Esophagus squamous epithelium (tissue), 5 donors: ENCODE data around the gene DGKB. TPM values are rescaled to one million over a fixed set of nuclear protein-coding genes. Genes with fewer than 3 reads are reported as not detected.

ENCODE experiments used
- DNase-seq: peaks from one replicate; lab custom pipeline; 2025; lab: John Stamatoyannopoulos, UW
- H3K27ac ChIP-seq, 4 donors: fragments of 200-600 bp; sonication (generic); one replicate each; pipeline ENCODE4 v1.5.1; 2016 to 2019; ENCODE audit warnings: mild to moderate bottlenecking in 1 of 4
- H3K27me3 ChIP-seq, 4 donors: fragments of 200-600 bp; sonication (generic); 1 replicate in 3 of 4; 2 replicates in 1 of 4; pipeline versions ENCODE4 v1.5.1 to v1.6.0; 2017 to 2021; ENCODE audit warnings: antibody characterized with exemption in 1 of 4
- H3K36me3 ChIP-seq, 3 donors: fragments of 200-600 bp; sonication (generic); one replicate each; pipeline ENCODE4 v1.5.1; 2016 to 2019
- H3K4me1 ChIP-seq, 3 donors: fragments of 200-600 bp; sonication (generic); one replicate each; pipeline ENCODE4 v1.5.1; 2017 to 2019
- H3K4me3 ChIP-seq, 4 donors: fragments of 200-600 bp; sonication (generic); 1 replicate in 3 of 4; 2 replicates in 1 of 4; pipeline ENCODE4 v1.5.1; 2016 to 2019; ENCODE audit warnings: mild to moderate bottlenecking in 2 of 4, moderate library complexity in 1 of 4
- H3K9me3 ChIP-seq, 3 donors: fragments of 200-600 bp; sonication (generic); one replicate each; pipeline ENCODE4 v1.5.1; 2016 to 2019
- CTCF ChIP-seq, 6 experiments: fragments of 450-650 bp in 4 of 6; fragments of 200-600 bp in 2 of 6; sonication (generic) in 2 of 6; IDR thresholded peaks; one replicate each; pipeline ENCODE4 v1.5.1; 2016 to 2019; ENCODE audit warnings: antibody characterized with exemption in 6 of 6, mild to moderate bottlenecking in 4 of 6, moderate library complexity in 4 of 6
- POLR2A ChIP-seq, 4 donors: fragments of 450-650 bp; IDR thresholded peaks; one replicate each; pipeline ENCODE4 v1.6.1; 2017; ENCODE audit warnings: antibody characterized with exemption in 4 of 4, mild to moderate bottlenecking in 4 of 4, moderate library complexity in 3 of 4
- WGBS, 2 donors: methylation state at CpG; one replicate each; pipeline ENCODE4 v1.1.5; 2018; 5-methylcytosine and 5-hydroxymethylcytosine counted together
- intact Hi-C: fragments of 100-400 bp; cut with DNase I; formaldehyde crosslinking; loops from one replicate; pipeline ENCODE4 v1.15.0; 2022
- total RNA-seq, 4 donors: library from RNA; depleted of rRNA; stranded (reverse); fragments of >200 nt; gene quantifications; one replicate each; pipeline ENCODE4 v1.1.0, GENCODE V29; 2016
- donor health status: DM: yes; HTN: yes; CAD: no.

Gene DGKB
- total RNA-seq, 4 donors from 2014 or later = 0.09 to 1.1 (median 0.23) TPM; not detected in 1

GRCh38 chr7:14305233-14305866 lies 597.2 kb downstream of the DGKB start:
- TF ChIP-seq POLR2A (IDR thresholded peaks at IDR 0.05) (no peak), CTCF (IDR thresholded peaks at IDR 0.05) (no peak)
- intact Hi-C loops = no loop called here
- Histone ChIP-seq H3K9me3 (no peaks in the 10 kb centered on the region), H3K4me1 (no peaks in the 10 kb centered on the region), H3K27me3 (no peaks in the 10 kb centered on the region), H3K4me3 (no peak overlapping the region), H3K36me3 (no peaks in the 10 kb centered on the region), H3K27ac (no peak overlapping the region)
- no peak for DNase-seq
- 58 to 61% methylated on average over 4 of the region's 4 CpGs for WGBS, 2 donors

- no peak for TF ChIP-seq CTCF (IDR thresholded peaks at IDR 0.05)
- TF ChIP-seq POLR2A (IDR thresholded peaks at IDR 0.05) = no peak
- H3K4me1 ChIP-seq = no peaks in the 10 kb centered on the region
- WGBS, 2 donors = 68 to 83% methylated on average over 2 of the region's 2 CpGs
These were observed 599.0 kb downstream of the DGKB start for GRCh38 chr7:14303536-14303935.

GRCh38 chr7:14294637-14295036 lies 607.9 kb downstream of the DGKB start:
- Histone ChIP-seq H3K9me3 (no peaks in the 10 kb centered on the region), H3K4me1 (no peaks in the 10 kb centered on the region), H3K4me3 (no peak overlapping the region), H3K27ac (no peak overlapping the region), H3K36me3 (no peaks in the 10 kb centered on the region), H3K27me3 (no peaks in the 10 kb centered on the region)
- no peak for DNase-seq
- intact Hi-C loops = no loop called here
- 45 to 78% methylated on average over 1 of the region's 1 CpG for WGBS, 2 donors
- TF ChIP-seq CTCF (IDR thresholded peaks at IDR 0.05) (no peak), POLR2A (IDR thresholded peaks at IDR 0.05) (no peak)

More at GRCh38 chr7:14303536-14303935, 599.0 kb downstream of the DGKB start:
- DNase-seq = no peak
- no peak overlapping the region for H3K4me3 ChIP-seq
- no peaks in the 10 kb centered on the region for H3K36me3 ChIP-seq
- intact Hi-C loops = no loop called here
- no peaks in the 10 kb centered on the region for H3K9me3 ChIP-seq
- H3K27ac ChIP-seq = no peak overlapping the region
- H3K27me3 ChIP-seq = no peaks in the 10 kb centered on the region

GRCh38 chr7:14293434-14293833 lies 609.1 kb downstream of the DGKB start:
- Histone ChIP-seq H3K36me3 (no peaks in the 10 kb centered on the region), H3K4me1 (no peaks in the 10 kb centered on the region), H3K4me3 (no peak overlapping the region), H3K27ac (no peak overlapping the region), H3K9me3 (no peaks in the 10 kb centered on the region), H3K27me3 (no peaks in the 10 kb centered on the region)
- intact Hi-C loops = no loop called here
- TF ChIP-seq CTCF (IDR thresholded peaks at IDR 0.05) = no peak
- DNase-seq = no peak
- WGBS, 2 donors = 66 to 76% methylated on average over 2 of the region's 2 CpGs

- TF ChIP-seq CTCF (IDR thresholded peaks at IDR 0.05) (no peak), POLR2A (IDR thresholded peaks at IDR 0.05) (no peak)
- Histone ChIP-seq H3K27me3 (no peaks in the 10 kb centered on the region), H3K36me3 (no peaks in the 10 kb centered on the region), H3K27ac (no peak overlapping the region), H3K9me3 (no peaks in the 10 kb centered on the region), H3K4me3 (no peak overlapping the region), H3K4me1 (no peaks in the 10 kb centered on the region)
- intact Hi-C loops = no loop called here
- no peak for DNase-seq
These were observed 609.8 kb downstream of the DGKB start for GRCh38 chr7:14292737-14293136.
